Activated CD8-positive, alpha-beta memory T cell treated with anti-CD3 and anti-CD28 coated beads, Interleukin-2, amount 50 U/mL, for 4 hours (primary cell): Measurements from ENCODE around the gene SYNRG.
"Not testable (repeated sequence)": the region's sequence is repeated elsewhere in the genome, so short reads cannot be mapped to it uniquely, and the experiment has no call there.

Experiments used
- DNase-seq: peaks from one replicate; pipeline ENCODE4 v3.0.0-alpha.2; 2020

The SYNRG gene

GRCh38 chr17:37535906-37536305 lies 73.3 kb downstream of the SYNRG start:
- DNase-seq = no peak

GRCh38 chr17:37532756-37533155 lies 76.5 kb downstream of the SYNRG start:
- no peak for DNase-seq

GRCh38 chr17:37530420-37530819 lies 78.8 kb downstream of the SYNRG start:
- DNase-seq = no peak

- DNase-seq = no peak
These were observed 81.9 kb downstream of the SYNRG start for GRCh38 chr17:37527249-37527851.

- DNase-seq = no peak
These were observed 85.5 kb downstream of the SYNRG start for GRCh38 chr17:37523715-37524219.

GRCh38 chr17:37521821-37522220 lies 87.4 kb downstream of the SYNRG start:
- no peak for DNase-seq

GRCh38 chr17:37520174-37520573 lies 89.0 kb downstream of the SYNRG start:
- no peak for DNase-seq

- DNase-seq = no peak
These were observed 89.8 kb downstream of the SYNRG start for GRCh38 chr17:37519251-37519985.

- DNase-seq = no peak
These were observed 90.4 kb downstream of the SYNRG start for GRCh38 chr17:37518826-37519225.

- no peak for DNase-seq
These were observed 91.3 kb downstream of the SYNRG start for GRCh38 chr17:37517881-37518280.

GRCh38 chr17:37516127-37516571 lies 93.1 kb downstream of the SYNRG start:
- no peak for DNase-seq

GRCh38 chr17:37513711-37514110 lies 95.5 kb downstream of the SYNRG start:
- DNase-seq = no peak

- DNase-seq = no peak
These were observed 96.7 kb downstream of the SYNRG start for GRCh38 chr17:37512442-37513068.

GRCh38 chr17:37511642-37512041 lies 97.6 kb downstream of the SYNRG start:
- not testable (repeated sequence) for DNase-seq

GRCh38 chr17:37510056-37510455 lies 99.2 kb downstream of the SYNRG start:
- no peak for DNase-seq

- no peak for DNase-seq
These were observed 102.1 kb downstream of the SYNRG start for GRCh38 chr17:37507111-37507510.

GRCh38 chr17:37506678-37507077 lies 102.5 kb downstream of the SYNRG start:
- DNase-seq = no peak

- DNase-seq = no peak
These were observed 103.9 kb downstream of the SYNRG start for GRCh38 chr17:37505333-37505732.

GRCh38 chr17:37503148-37503547 lies 106.1 kb downstream of the SYNRG start:
- DNase-seq = no peak

- no peak for DNase-seq
These were observed 106.9 kb downstream of the SYNRG start for GRCh38 chr17:37502009-37502936.

GRCh38 chr17:37500378-37500777 lies 108.8 kb downstream of the SYNRG start:
- no peak for DNase-seq

- DNase-seq = no peak
These were observed 114.2 kb downstream of the SYNRG start for GRCh38 chr17:37494971-37495370.

- no peak for DNase-seq
These were observed 114.8 kb downstream of the SYNRG start for GRCh38 chr17:37494401-37494831.
